IPS-NIHi11 (cell line): Measurements from ENCODE around the gene TBX4.

Experiments used
- DNase-seq: peaks from one replicate; pipeline ENCODE4 v3.0.0; 2012; ENCODE audit warnings: mixed read lengths, low spot score

The TBX4 gene

DNA sequence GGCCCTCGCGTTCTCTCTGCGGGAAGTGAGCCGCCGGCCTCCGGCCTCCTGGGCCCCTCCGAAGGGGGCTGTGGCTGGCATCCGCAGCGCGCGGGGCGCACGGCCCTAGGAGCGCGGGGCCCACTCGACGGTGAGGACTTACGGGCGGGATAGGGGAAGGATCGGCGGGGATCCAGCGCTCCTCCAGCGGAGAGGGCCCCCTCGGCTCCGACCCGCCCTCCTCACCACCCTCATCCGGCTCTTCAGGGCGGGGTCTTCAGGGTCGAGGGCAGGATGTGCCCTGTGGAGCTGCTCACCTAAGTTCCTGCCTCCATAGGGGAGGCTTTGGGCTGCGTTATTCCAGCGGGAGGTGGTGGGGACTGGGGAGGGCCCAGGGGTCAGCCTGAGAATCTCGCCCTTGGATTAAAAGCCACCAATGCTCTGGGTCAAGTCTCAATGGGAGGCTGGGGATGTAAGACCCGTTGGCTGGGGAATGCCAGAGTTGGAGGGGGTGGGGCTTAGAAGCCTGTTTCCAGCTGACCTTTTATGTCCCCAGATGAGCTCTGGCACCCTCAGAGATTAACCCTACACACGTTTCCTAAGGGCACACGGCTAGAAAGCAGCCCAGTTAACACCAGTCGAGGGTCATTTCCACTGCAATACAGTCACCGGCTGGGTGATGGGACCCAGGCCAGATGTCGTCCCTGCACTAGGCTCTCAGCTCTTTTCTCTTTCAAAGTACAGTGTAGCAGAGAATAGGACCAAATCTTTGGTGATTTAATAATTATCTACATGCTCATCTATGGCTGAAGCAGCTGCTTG lies 39.2 kb upstream of the TBX4 start:
- no peak for DNase-seq

DNA sequence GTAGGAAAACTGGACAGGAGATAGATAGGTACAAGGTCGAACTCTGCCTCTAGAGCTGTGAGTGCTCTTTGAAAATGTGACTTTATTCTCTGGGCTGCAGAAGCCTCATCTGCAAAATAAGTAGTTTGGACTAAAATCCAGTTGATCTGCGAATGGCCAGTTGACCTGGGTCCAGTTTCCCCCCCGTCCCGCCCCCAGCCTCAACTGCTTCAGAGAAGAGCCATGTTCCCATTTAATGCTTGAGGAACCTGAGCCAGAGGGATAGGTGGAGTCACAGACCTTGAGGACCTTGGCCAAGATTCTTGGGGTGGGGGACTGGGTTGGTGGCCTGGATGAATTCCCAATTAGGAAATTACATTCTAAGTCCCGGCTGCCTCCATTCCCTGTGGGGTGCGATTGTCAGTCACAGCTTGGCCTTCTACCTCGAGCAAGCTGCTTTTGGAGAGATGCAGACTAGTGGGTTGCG lies 38.5 kb upstream of the TBX4 start:
- DNase-seq, result no peak

DNA sequence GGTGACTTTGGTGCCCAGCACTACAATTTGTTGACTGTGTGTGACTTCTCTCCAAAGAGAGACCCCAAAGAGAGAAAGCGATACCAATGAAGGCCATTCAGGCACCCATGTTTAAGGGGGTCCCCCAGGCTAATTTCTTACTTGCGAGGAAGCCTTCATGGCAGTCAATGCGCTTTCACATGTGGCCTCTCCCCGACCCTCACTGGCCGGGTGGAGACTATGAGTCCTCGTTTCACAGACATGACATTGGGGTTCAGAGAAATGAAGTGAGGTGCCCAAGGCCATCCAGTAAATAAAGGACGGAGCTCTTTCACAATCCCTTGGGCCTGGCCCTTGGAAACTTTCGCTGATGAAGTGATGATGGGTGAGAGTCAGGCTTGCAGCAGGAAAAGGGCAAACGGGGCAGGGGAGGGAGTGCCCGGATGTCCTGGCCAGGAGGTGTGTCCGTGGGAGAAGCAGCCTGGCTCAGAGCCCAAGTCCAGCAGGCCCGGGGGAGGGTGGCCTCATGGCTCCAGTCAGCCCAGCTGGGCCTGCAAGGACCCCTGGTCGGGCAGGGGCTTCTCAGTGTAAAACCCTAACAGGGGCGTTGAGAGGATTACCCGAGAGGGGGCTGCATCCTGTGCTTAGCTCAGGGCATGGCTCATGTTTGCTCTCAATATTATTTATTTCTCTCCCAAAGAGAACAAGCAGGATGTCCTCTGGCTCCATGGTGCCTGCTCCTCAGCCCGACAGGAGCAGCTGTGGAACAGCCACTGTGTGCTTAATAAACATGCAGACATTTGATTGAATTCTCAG lies 37.9 kb upstream of the TBX4 start:
- no peak for DNase-seq

DNA sequence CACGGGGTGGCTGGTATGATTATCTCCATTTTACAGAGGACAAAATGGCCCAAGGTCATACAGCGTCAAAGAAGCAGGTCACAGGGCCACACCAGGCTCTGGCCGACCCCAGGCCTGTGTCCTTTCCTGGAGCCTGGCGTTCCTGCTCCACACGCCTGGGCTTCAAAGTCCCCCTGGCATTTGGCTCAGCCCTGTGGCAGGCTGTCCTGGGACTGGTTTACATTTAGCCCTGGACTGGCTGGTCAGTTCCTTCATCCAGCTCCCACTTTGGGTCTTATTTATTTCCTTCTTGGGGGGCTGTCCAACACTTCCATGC lies 37.3 kb upstream of the TBX4 start:
- no peak for DNase-seq

DNA sequence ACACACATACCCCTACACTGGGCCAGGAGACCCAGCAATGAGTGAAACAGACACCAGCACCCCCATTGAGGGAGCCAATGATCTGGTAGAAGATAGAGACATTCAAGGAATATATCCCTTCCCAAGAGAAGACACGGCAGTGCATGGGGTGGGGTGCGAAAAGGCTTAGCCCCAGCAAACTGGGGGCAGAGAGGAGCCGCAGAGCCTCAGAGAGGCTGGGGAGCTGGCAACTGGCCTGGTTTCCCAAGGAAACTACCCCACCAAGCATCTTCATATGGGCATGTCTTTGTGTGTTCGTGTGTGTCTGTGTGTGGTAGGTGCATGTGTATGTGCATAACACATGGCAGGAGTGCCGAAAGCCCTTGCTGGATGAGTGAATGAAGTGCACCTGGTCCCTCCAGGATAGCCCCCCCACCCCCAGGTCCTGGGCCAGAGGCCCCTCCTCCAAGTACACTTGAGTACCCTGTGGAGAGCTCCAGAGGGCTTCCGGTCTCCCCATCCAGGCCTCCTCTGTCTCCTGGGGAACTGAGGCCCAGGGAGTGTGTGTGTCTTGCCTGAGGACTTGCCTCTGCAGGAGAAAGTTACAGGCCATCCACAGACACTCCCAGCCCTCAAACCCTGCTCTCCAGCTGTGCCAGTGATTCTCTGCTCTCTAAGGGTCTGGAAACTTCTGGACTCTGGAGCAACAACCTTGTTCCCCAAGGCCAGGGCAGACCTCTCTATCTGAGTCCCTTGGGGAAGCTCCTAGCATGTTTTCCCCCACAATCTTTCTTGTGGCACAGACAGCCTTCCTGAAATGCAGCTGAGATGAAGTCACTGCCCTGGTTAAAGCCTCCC lies 36.6 kb upstream of the TBX4 start:
- no peak for DNase-seq

DNA sequence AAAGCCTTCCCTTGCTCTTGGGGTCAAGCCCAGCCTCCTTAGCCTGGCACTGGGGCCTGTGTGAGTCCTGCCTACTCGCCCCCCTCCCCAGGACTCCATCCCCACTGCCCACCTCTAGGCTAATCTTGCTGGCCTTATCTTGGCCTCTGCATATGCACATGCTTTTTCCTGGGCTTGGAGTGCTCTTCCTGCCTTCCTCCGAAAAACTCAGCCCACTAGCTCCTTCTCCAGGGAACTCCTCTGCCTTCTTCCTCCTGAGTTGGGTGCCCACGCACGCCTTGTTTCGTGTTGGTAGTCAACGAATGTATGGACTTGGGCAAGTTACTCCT lies 36.0 kb upstream of the TBX4 start:
- no peak for DNase-seq

DNA sequence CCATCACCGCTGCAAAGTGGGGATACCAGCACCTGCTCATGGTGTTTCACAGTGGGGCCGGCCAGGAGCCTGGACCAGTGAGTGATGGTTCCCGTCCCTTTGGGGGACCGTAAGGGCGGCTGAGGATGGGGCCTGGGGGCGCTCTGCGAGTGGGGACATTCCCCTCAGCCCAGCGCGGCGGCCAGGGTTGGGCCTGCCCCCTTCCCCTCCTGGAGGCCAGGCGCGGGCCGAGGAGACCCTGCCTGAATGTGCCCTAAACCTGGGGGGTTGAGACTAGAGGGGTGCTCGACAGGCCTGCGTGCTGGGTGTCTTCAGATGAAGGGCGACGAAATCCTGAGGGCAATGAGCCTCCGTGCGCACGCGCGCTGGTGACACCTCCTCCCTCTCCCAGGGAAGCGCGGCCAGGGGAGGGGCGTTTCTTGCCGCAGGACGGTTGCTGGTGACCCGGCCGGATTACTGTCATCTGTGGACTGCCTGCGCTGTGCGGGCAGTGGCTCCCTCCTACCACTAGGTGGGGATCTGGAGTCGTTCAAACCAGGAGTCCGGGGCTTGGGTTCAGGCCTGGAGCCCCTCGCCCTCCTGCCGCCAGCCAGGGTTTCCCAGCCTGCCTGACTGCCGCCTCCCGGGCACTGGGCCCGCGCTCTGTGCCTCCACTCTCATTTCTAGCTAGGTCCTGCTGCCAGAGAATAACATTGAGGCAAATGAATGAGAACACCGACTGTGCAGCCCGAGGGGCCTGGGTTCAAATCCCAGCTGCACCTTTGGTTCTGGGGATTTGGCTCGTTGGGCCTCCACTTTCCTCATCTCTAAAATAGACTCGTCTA lies 35.5 kb upstream of the TBX4 start:
- peak; percentile 93 for DNase-seq

DNA sequence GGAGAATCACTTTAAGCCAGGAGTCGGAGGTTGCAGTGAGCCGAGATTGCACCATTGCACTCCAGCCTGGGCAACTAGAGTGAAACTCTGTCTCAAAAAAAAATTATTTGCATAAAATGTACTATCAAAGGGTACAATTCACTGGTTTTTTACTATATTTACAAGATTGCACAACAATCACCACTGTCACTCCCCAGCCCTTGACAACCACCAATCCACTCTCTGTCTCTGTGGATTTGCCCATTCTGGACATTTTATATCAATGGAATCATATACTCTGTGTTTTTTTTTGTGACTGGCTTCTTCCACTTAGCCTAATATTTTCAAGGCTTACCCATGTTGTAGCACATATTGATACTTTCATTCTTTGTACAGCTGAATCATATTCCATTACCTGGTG lies 33.8 kb upstream of the TBX4 start:
- DNase-seq, result no peak

DNA sequence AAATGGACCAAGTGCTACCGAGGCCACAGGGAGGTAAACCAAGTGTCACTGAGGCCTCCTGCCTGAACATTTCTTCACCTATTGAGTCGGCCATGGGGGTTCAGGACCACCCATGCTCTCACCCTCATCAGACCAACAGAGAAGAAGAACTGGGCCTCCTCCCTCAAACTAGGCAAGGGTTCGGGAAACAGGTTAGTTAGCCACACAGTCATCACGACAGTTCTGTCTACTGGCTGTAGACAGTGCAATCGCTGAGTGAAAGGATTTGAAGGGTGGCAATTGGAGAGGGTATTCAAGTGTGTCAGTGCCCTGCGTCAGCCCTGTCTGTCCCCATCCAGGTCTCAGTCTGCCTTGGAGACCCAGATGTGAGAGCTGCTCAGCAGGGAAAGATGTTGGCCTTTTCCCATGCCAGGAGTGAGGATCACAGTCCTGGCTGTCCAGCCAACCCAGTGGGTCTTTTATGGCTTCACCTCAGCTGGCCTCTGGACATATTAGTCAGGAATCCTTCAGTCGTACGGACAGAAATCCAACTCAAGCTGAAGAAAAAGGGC lies 32.7 kb upstream of the TBX4 start:
- no peak for DNase-seq

DNA sequence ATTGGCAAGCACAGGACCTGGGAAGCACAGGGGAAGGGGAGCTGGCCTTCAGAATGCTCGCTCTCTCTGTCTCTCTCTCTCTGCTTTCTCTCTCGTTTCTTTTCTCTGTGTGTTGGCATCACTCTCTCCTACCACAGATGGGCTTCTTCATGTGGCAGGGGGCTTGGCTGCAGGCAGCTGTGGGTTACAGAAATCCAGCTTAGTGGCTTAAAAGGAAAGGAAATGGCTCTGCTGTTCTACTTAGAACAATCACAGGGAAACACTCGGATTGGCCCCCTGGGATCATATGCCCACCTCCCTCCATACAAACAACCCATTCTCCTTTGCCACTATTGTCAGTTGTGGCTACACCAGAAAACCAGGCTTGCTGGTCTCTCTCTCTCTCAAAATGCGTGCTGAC lies 32.2 kb upstream of the TBX4 start:
- no peak for DNase-seq

DNA sequence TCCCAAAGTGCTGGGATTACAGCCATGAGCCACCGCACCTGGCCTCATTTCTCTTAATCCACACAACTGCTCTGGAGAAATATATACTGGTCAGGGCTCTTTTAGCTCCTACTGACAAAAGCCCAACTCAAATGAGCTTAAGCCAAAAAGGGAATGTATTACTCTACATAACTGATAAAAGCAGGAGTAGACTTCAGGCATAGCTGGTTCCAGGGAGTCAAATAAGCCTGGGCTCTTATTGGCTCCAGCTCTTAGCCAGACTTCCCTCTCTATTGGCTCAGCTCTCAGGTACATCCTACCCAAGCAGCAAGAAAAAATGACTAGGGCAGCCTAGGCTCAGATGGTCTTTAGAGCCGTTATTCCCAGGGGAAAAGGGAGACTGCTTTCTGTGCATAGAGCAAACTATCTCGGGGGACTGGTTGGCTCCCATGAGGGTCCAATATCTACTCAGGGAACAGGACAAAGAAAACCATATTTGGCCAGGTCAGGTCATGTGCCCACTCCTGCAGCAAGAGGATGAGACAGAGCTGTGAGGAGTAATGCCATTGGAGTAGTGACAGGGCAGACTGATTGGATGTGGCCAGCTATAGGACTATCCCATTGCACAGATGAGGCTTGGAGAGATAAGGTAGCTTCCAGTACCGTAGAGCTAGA lies 31.4 kb upstream of the TBX4 start:
- no peak for DNase-seq

DNA sequence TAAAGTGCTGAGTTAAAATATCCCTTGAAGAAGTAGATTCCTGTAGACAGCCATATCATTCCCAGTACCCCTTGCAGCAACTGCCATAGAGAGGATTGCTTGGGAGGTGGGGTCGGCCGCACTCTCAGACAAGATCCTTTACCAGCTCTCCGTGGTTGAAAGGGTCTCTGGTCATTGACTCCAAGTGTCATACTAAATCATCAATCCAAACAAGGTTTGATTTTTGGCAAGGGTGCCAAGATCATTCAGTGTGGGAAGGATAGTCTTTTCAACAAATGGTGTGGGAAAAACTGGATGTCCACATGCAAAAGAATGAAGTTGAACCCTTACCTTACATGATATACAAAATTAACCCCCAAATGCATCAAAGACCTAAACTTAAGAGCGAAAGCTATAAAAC lies 30.8 kb upstream of the TBX4 start:
- no peak for DNase-seq

DNA sequence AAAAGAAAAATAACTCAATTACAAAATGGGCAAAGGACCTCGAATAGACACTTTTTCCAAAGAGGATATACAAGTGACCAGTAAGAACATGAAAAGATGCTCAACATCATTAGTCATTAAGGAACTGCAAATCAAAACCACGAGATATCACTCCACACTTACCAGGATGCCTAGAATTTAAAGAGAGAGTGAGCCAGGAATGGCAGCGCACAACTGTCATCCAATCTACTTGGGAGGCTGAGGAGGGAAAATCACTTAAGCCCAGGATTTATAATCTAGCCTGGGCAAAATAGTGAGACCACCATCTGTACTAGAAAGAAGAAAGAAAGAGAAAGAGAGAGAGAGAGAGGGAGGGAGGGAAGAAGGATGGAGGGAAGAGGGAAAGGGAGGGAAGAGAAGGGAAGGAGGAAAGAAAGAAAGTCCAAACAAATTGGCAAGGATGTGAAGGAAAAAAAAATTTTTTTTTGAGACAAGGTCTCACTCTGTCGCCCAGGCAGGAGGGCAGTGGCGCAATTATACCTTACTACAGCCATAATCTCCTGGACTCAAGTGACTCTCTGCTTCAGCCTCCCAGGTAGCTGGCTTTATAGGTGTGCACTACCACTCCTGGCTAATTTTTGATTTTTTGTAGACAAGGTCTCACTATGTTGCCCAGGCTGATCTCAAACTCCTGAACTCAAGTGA lies 30.0 kb upstream of the TBX4 start:
- DNase-seq, result no peak

DNA sequence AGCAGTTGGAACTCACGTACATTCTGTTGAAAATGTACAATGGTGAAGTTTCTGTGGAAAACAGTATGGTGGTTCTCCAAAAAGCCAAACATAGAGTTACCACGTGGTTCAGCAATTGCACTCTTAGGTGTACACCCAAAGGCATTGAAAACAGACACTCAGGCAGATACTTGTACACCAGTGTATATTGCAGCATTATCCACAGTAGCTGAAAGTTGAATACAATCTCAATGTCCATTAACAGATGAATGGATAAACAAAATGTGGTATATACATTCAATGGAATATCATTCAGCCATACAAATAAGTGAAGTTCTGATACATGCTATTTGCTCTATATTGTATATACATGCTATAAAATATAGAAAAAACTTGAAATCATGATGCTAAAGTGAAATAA lies 29.4 kb upstream of the TBX4 start:
- no peak for DNase-seq

DNA sequence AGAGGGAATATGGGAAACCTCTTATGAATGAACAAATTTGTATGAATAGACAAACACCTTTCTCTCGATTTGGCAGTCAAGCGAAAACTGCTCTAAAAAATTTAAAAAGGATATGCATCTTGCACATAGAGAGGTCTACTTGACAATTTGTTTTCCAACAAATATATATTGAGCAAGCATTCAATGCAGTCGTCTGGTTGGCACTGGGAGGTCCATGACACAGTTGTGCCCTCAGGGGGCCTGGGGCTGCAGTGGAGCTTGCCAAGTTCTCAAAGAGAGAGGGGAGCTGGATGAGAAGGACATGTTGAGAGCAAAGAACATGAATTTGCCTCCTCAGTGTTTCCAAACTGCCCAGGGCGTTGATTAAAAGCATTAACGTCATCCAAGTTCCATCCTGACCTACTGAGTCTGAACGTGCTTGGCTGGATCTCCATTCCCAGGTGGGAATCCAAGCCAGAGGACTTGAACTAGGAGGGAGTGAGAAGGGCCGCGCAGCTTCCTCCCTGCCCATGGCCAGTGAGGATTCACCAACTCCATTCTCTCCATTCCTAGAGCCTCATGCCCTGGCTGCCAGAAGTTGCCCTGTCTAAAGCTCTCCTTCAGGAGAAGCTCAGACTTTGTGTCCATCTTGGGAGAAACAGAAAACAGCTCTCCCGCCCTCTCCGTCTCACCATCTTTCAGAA lies 28.1 kb upstream of the TBX4 start:
- DNase-seq, result no peak

DNA sequence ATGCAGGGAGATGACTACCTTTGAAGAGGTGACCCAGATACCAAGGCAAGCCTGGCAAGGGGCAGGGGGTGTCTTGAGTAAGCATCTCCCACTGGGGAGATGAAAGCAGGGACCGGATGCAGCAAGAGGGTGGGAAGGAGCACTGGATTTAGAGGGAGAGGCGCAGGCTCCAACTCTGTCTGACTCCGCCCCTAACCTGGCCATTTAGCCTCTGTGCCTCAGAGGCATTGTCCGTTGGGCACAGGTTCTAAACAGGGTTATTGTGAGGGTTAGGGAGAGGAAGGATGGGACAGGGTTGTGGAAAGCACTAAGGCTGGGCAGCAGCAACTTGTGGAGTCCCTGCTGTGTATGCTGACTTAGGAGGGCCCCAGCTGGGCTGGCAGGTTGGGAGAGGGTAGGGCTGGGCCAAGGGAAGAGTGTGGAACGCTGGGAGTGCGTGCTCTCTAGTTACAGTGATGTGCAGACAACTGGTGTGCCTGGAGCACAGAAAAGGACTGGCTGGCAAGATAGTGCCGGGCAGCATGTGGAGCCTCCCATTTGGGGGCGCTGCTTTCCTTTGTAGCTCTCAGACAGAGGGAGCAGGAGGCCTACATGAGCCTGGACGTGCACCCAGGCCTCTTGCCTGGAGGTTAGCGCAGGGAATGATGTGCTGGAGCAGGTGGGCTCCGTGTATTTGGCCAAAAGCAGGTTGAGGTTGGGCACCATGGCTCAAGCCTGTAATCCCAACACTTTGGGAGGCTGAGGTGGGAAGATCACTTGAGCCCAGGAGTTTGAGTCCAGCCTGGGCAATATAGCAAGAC lies 26.3 kb upstream of the TBX4 start:
- no peak for DNase-seq

DNA sequence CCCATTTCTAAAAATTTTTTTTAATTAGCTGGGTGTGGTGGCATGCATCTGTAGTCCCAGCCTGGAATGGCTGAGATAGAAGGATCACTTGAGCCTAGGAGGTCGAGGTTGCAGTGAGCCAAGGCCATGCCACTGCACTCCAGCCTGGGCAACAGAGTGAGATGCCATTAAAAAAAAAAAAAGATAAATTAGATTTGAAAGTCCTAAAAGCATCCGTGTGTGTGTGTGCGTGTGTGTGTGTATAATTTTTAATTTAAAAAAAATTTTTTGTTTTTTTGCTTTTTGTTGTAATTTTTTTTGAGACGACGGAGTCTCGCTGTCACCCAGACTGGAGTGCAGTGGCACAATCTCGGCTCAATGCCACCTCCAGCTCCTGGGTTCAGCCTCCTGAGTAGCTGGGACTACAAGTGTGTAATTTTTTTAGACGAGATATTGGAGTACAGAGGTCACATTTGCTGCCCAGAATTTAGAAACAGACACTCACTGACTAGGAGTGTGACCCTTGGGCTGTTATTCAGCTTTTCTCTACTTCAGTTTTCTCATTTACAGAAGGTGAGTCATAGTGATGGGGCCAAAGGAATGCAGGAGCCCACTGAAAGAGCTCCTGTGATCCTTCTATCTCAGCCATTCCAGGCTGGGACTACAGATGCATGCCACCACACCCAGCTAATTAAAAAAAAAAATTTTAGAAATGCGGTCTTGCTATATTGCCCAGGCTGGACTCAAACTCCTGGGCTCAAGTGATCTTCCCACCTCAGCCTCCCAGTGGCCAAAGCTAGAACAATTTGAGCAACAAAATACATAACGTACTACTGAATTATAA lies 25.5 kb upstream of the TBX4 start:
- no peak for DNase-seq

DNA sequence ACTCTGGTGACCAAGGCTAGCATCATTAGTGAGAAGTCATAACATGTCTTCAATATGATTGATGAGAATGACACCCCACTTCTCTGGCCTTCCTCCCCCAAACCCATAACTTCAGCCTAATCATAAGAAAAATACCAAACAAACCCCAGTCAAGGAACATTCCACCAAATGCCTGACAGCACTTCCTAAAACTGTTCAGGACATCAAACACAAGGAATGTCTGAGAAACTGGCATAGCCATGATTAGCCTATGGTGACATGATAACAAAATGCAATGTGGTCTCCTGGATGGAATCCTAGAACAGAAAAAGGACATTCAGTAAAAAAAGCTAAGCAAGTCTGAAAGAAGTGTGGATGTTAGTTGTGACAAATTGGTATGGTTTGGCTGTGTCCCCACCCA lies 24.7 kb upstream of the TBX4 start:
- no peak for DNase-seq
